Activated T-cell treated with anti-CD3 and anti-CD28 coated beads, Interleukin-2, amount 50 U/mL, for 48 hours (primary cell): ENCODE results near the gene INTS4.
"Not testable (repeated sequence)": the region's sequence is repeated elsewhere in the genome, so short reads cannot be mapped to it uniquely, and the experiment has no call there.

Experiments
- DNase-seq, 2 experiments: peaks; one replicate each; pipeline ENCODE4 v3.0.0-alpha.2; 2020

The INTS4 gene

GRCh38 chr11:78023426-78023825 lies 29.0 kb upstream of the INTS4 start:
- no peak for DNase-seq

DNA sequence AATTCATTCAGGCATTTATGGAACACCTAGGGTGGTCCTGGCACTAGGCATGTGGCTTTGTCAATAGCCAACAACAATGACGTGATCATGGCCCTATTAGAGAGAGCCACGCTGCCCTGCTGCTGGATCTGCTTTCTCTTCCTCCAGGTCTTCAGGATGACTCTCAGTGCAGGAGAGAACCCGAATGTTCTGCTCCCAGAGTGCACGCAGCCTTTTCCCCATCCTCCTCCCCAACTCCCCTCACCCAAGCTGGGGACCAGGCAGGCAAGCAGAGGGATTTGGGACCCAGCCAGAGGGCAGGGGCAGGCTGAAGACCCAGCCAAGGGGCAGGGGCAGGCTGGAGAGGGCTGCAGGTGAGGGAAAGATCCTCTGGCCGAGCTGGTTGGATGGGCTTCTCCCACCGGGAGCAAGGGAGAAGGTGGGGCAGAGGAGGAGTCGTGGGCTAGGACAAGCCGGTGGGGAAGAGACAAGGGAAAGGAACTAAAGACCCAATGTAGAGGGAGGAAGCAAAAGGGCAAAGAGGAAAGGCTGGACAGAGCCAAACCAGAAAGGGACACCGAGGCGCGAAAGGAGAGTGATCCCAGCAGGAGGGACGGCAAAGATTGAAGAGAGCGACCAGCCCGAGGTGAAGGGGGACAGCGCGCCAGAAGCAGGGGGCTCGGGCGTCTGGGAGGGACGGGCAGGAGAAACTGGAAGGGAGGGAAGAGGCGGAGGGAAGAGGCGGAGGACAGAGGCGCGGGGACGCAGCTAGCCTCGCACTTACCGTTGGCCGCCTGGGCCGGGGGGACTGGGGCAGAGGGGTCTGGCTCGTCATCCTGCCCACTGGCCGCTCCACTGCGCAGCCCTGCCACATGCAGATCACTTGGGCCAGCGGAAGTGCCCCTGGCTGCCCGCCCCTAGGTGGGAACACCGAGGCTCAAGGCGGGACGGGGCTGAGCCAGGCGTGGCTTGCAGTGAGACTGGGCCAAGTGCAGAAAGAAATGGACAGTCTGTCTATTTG lies 28.2 kb upstream of the INTS4 start, which contains the start of gene KCTD14:
KCTD14 (minus strand) TSS at position 880 of the 1,000 bp plus-strand sequence; CDS start at position 853, 27 bp downstream.
- DNase-seq: no peak

DNA sequence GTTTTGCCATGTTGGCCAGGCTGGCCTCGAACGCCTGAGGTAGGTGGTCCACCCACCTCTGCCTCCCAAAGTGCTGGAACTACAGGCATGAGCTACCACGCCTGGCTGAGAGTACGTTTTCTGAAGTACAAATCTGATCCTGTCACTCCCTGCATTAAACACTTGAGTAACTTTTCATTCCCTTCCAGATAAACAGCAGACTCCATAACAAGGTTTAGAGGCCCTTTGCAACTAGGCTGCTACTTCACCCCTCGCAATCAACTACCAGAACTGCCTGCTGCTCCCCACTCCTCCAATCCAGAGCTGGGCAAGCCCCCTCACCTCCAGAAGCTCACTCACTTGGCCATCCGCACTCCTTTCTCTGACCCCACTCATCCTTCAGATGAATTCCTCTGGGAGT lies 27.1 kb upstream of the INTS4 start:
- no peak for DNase-seq

- DNase-seq: no peak
These were observed 25.8 kb upstream of the INTS4 start for GRCh38 chr11:78020246-78020645.

- no peak for DNase-seq
These were observed 25.3 kb upstream of the INTS4 start for GRCh38 chr11:78019808-78020207.

DNA sequence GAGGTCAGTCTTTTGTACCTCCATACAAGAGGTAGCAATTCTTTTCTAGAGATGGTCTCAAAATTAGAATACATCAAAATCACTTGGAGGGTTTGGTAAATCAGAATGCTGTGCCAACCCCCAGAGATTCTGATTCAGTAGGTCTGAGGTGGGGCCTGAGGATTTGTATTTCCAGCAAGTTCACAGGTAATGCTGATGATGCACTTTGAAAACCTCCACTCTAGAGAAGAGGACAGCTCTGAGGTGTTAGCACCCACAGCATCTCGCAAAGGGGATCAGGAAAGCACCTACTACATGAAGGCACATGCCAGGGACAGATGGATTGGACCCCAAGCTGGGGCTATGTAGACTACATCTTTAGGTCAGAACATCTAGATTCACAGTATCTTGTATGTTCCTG lies 21.4 kb upstream of the INTS4 start:
- DNase-seq: no peak

- not testable (repeated sequence) for DNase-seq
These were observed 20.6 kb upstream of the INTS4 start for GRCh38 chr11:78014937-78015520.

- DNase-seq: no peak
These were observed 16.8 kb upstream of the INTS4 start for GRCh38 chr11:78011301-78011700.

- no peak for DNase-seq
These were observed 16.3 kb upstream of the INTS4 start for GRCh38 chr11:78010755-78011154.

DNA sequence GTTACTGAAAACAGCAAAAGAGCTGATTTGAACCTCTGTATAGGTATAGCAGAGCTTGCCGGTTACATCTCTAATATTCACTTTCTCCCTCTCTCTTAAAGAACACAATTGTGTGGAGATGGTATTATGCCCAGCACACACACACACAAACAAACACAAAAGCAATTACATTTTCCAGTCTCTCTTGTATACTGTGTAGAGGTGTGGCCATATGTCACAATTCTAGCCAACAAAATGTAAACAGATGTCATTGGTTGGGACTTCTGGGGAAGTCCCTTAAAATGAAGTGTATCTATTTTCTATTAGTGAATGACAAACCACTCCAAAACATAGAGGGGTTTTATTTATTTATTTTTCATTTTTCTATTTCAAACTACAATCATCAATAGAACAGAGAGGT lies 15.8 kb upstream of the INTS4 start:
- no peak for DNase-seq

- DNase-seq: no peak
These were observed 14.6 kb upstream of the INTS4 start for GRCh38 chr11:78009062-78009461.

DNA sequence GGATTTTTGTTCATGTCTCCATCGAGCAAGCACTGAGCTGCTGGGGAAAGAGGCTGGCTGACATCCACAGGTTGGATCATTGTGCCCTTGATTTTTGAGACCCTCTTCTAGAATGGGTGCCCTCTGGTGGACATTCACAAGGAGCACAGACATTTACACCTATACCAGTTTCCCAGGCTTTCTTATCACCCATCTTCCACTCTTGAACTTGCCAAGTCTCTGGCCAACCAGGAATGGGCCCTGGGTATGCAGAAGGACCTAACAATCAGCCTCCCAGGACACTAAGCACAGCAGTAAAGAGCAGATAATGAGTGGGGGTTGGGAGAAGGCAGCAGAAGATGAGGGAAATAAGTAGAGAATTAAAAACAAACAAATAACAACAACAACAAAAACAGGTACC lies 5.7 kb upstream of the INTS4 start:
- peak; percentile 58 to 63 for DNase-seq

DNA sequence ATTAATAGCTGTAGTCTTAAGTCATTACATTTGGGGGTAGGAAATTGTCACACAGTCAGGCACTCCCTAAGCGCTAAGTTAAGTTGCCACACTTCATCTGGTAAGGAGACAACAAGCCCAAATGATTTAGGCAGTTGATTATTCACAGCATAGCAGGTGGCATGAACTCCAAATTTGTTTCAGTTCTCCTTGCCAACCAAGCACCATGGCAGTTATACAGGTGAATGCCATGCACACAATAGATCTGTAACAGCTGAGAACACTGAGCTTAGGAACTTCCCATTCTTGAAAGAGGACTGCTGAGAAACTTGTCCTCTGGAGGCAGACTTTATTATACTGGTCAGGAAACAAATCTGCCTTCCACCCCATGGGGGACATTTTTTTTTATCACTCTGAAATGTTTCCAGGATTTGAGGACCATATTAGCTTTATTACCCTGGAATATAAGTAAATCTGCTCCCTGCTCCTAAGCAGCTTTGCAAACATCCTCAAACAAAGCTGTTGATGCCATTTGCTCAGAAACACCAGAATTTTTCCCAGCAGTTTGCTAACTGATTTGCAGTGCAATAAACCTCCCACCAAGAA lies 5.1 kb upstream of the INTS4 start:
- DNase-seq: no peak

- DNase-seq: peak; percentile 26 to 28
These were observed 566 bp downstream of the INTS4 start for GRCh38 chr11:77993902-77994301.

GRCh38 chr11:77990981-77991380 lies 3.5 kb downstream of the INTS4 start:
- no peak for DNase-seq

DNA sequence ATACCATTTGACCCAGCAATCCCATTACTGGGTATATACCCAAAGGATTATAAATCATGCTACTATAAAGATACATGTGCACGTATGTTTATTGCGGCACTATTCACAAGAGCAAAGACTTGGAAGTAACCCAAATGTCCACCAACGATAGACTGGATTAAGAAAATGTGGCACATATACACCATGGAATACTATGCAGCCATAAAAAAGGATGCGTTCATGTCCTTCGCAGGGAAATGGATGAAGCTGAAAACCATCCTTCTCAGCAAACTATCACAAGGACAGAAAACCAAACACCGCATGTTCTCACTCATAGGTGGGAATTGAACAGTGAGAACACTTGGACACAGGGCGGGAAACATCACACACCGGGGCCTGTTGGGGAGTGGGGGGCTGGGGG lies 8.0 kb downstream of the INTS4 start:
- DNase-seq: not testable (repeated sequence)

GRCh38 chr11:77981346-77981947 lies 13.0 kb downstream of the INTS4 start:
- DNase-seq: no peak

DNA sequence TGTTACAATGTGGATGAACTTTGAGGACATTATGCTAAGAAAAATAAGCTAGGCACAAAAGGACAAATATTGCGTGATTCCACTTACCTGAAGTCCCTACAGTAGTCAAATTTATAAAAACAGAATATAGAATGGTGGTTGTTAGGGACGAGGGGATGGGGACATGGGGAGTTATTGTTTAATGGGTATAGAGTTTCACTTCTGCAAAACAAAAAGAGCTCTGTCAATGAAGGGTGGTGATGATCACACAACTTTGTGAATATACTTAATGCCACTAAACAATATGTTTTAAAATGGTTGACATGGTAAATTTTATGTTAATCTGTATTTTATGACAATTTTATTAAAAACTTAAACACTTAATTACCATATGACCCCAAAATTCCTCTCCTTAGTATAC lies 26.1 kb downstream of the INTS4 start:
- no peak for DNase-seq

GRCh38 chr11:77967753-77968152 lies 26.7 kb downstream of the INTS4 start:
- DNase-seq: no peak

DNA sequence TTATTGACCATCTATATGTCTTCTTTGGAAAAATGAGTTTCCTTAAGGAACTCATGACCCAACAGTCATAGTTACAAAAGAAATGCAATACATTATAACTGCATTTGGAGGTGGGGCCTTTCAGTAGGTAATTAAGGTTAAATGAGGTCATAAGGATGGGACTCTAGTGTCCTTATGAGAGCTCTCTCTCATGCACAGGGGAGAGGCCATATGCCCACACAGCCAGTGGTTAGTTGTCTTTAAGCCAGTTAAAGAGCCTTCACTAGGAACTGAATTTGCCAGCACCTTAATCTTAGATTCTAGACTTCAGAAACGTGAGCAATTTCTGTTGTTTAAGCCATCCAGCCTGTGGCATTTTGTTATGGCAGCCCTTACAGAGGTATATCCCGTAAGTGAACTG lies 27.3 kb downstream of the INTS4 start:
- no peak for DNase-seq

GRCh38 chr11:77966338-77966737 lies 28.1 kb downstream of the INTS4 start:
- no peak for DNase-seq

- DNase-seq: no peak
These were observed 35.0 kb downstream of the INTS4 start for GRCh38 chr11:77959434-77959833.

GRCh38 chr11:77958583-77959177 lies 35.8 kb downstream of the INTS4 start:
- DNase-seq: not testable (repeated sequence)
